ENCODE results near the gene CXorf65. TPM values are rescaled to one million over a fixed set of nuclear protein-coding genes. Genes with fewer than 3 reads are reported as not detected.
A peak's percentile ranks its signal among the peaks of the same experiment; 100 is the strongest.

The CXorf65 gene
- total RNA-seq, 6 donors from 2014 or later = 1.0 to 3.6 (median 3.3) TPM; not detected in 3

DNA sequence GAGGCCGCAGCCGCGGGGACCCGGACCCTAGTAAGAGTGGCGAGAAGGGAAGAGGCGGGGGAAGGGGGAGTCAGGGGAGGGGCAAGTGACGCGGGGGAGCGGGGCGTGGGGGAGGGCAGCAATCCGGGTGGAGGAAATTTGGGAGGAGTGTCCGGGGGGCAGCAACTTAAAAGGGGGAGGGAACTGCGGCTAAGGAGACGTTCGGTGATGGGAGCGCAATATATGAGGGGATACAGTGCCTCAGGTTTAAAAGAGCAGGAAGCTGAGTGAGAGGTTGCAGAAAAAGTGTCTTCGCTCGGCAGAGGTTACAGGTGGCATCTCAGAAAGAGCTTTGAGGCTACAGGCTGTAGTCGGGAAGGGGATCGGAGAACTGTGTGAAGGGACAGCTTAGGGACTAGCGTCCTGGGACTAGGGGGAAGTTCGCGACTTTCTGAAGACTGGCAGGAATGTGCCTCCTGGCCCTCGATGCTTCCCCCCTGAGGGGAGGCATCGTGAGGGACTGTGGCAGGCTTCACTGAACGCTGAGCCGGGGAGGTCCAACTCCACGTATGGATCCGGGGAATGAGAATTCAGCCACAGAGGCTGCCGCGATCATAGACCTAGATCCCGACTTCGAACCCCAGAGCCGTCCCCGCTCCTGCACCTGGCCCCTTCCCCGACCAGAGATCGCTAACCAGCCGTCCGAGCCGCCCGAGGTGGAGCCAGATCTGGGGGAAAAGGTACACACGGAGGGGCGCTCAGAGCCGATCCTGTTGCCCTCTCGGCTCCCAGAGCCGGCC, 10.4 kb downstream of the CXorf65 start:
- peak overlapping the region; percentile 17 to 88 (median 78) for H3K27ac ChIP-seq
- H3K4me1 ChIP-seq = peaks cover 3 to 13% (median 7%) of the 10 kb centered on the region in 4 donors
- DNase-seq (peak; percentile 25 to 48), ATAC-seq (ENCODE audit: low FRiP score in 2 of 2) (peak; percentile 75 to 91)
- WGBS, 2 donors = 0 to 24% methylated on average over 9 to 44 of the region's 46 CpGs
- H3K9me3 ChIP-seq = no peaks in the 10 kb centered on the region
- peak overlapping the region; percentile 2 to 67 (median 54) for H3K4me3 ChIP-seq
- TF ChIP-seq POLR2A (IDR thresholded peaks at IDR 0.05) (peak in 2 of 4 donors; percentile 26 to 28), EP300 (IDR thresholded peaks at IDR 0.05) (no peak), POLR2AphosphoS5 (IDR thresholded peaks at IDR 0.05) (peak in 1 of 2 donors; percentile 23)
- TF ChIP-seq, protein P1, sequence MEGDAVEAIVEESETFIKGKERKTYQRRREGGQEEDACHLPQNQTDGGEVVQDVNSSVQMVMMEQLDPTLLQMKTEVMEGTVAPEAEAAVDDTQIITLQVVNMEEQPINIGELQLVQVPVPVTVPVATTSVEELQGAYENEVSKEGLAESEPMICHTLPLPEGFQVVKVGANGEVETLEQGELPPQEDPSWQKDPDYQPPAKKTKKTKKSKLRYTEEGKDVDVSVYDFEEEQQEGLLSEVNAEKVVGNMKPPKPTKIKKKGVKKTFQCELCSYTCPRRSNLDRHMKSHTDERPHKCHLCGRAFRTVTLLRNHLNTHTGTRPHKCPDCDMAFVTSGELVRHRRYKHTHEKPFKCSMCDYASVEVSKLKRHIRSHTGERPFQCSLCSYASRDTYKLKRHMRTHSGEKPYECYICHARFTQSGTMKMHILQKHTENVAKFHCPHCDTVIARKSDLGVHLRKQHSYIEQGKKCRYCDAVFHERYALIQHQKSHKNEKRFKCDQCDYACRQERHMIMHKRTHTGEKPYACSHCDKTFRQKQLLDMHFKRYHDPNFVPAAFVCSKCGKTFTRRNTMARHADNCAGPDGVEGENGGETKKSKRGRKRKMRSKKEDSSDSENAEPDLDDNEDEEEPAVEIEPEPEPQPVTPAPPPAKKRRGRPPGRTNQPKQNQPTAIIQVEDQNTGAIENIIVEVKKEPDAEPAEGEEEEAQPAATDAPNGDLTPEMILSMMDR (IDR thresholded peaks at IDR 0.05) = no peak
- no peaks in the 10 kb centered on the region for H3K27me3 ChIP-seq
- H3K36me3 ChIP-seq = no peaks in the 10 kb centered on the region

DNA sequence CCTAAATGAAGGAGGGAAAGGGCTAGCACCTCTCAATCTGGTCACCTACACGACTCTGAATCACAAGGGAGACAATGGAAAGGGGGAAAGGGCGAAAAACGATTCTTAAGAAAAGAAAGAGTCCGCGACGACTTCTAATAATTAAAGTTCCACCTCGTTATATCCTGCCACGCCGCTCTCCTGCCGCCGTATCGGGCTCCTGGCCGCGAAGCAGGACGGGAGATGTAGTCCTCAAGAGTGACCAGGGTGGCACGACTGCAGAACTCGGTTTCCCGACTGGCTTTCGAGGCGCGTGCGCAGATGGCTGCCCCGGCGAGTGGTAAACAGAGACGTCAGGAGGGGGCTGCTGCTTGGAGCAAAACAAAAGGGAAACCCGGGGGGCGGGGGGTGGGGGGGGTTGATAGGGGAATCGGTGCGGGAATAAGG, 11.0 kb downstream of the CXorf65 start, which contains the start of gene FOXO4:
FOXO4 (plus strand) TSS at position 297 of the 426 bp plus-strand sequence. CDS start 678 bp downstream, outside the sequence.
- Histone ChIP-seq H3K4me3 (peak within 1 kb of the TSS; percentile 2 to 67 (median 54)), H3K27me3 (no peaks in the 10 kb centered on the region), H3K36me3 (no peaks in the 10 kb centered on the region), H3K9me3 (no peaks in the 10 kb centered on the region), H3K4me1 (peaks cover 3 to 13% (median 7%) of the 10 kb centered on the region in 4 donors), H3K27ac (peak within 1 kb of the TSS; percentile 17 to 88 (median 78))
- DNase-seq (peak; percentile 96), ATAC-seq (ENCODE audit: low FRiP score in 2 of 2) (peak; percentile 93 to 97)
- TF ChIP-seq, protein P1 (IDR thresholded peaks at IDR 0.05) = no peak
- peak in 1 of 2 donors; percentile 43 for TF ChIP-seq POLR2AphosphoS5 (IDR thresholded peaks at IDR 0.05)
- no peak for TF ChIP-seq EP300 (IDR thresholded peaks at IDR 0.05)
- no peak for TF ChIP-seq POLR2A (IDR thresholded peaks at IDR 0.05)
- WGBS, 2 donors = 0 to 7% methylated on average over 7 to 28 of the region's 29 CpGs

DNA sequence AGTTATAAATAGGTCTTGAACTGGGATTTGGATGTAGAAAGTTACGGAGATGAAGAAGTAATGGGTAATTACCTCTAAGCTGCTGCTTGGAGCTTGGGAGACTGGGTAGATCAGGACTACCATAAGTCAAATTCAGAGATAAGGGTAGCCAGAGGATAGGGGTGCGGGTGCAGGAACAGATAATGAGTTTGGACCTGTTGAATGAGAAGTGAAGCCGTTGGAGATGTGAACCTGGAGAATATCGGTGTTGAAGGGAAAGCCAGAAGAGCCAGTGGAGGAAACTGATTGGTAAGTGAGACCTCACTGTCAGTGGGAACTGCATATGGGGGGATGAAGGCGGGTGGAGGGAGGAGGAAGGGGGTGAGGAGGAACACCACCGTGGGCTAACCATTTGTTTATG, 11.5 kb downstream of the CXorf65 start:
- H3K4me1 ChIP-seq = peaks cover 3 to 13% (median 7%) of the 10 kb centered on the region in 4 donors
- no peaks in the 10 kb centered on the region for H3K27me3 ChIP-seq
- TF ChIP-seq EP300 (IDR thresholded peaks at IDR 0.05) (no peak), POLR2A (IDR thresholded peaks at IDR 0.05) (no peak), POLR2AphosphoS5 (IDR thresholded peaks at IDR 0.05) (no peak)
- TF ChIP-seq, protein P1 (IDR thresholded peaks at IDR 0.05) = no peak
- peak overlapping the region in 3 of 4 donors; percentile 17 to 88 (median 85) for H3K27ac ChIP-seq
- no peak for DNase-seq
- no peak for ATAC-seq (ENCODE audit: low FRiP score in 2 of 2)
- no peaks in the 10 kb centered on the region for H3K36me3 ChIP-seq
- 29 to 44% methylated on average over 6 of the region's 6 CpGs for WGBS, 2 donors
- H3K9me3 ChIP-seq = no peaks in the 10 kb centered on the region
- peak overlapping the region in 3 of 4 donors; percentile 46 to 67 (median 61) for H3K4me3 ChIP-seq

DNA sequence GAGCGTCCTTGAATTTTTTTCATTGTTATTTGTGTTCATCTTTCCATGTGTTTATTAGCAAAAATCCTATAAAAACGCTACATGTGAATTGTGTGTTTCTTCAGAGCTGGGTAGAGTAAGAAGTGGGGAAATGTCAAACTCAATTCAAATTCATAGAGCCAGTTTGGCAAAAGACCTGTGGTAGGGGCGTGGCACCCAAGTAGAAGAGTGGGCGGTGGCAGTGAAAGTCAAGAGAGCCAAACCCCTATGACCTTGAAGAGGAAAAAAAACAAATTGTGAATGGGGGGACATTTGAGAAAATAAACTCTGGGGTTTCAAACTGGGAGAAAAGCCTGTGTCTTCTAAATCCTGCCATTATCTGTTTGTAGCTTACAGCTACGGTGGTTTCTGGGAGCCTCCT, 15.3 kb downstream of the CXorf65 start:
- TF ChIP-seq POLR2A (IDR thresholded peaks at IDR 0.05) = no peak
- 71 to 74% methylated on average over 5 of the region's 5 CpGs for WGBS, 2 donors
- Histone ChIP-seq H3K27ac (no peak overlapping the region), H3K4me1 (peaks cover 0 to 3% (median 0%) of the 10 kb centered on the region in 4 donors), H3K9me3 (no peaks in the 10 kb centered on the region), H3K36me3 (no peaks in the 10 kb centered on the region), H3K27me3 (no peaks in the 10 kb centered on the region), H3K4me3 (no peak overlapping the region)
- no peak for ATAC-seq (ENCODE audit: low FRiP score in 2 of 2)
- DNase-seq = no peak

DNA sequence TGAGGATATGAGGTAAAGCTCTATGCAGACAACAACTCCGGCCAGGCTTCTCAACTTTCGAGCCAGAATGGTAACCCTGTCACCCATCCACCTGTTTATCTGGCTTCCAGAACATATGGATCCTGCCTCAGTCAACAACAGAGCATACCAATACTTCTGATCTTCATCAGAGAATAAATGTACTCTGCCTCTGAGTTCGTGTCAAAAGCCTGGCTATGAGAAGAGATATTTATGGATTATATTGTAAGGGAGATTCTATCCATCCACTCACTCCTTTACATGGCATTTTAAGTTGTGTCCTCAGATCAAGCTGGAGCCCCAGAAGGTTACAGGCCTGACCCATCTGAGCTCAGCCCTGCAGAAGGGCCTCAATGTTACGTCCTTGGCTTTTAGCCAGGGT, 20.6 kb downstream of the CXorf65 start:
- no peak for TF ChIP-seq POLR2A (IDR thresholded peaks at IDR 0.05)
- no peak for TF ChIP-seq EP300 (IDR thresholded peaks at IDR 0.05)
- TF ChIP-seq, protein P1 (IDR thresholded peaks at IDR 0.05) = no peak
- no peak for TF ChIP-seq POLR2AphosphoS5 (IDR thresholded peaks at IDR 0.05)
- Histone ChIP-seq H3K27ac (no peak overlapping the region), H3K36me3 (no peaks in the 10 kb centered on the region), H3K4me1 (no peaks in the 10 kb centered on the region), H3K27me3 (no peaks in the 10 kb centered on the region), H3K9me3 (no peaks in the 10 kb centered on the region), H3K4me3 (no peak overlapping the region)
- WGBS, 2 donors = 60 to 64% methylated on average over 2 to 4 of the region's 4 CpGs
- ATAC-seq (ENCODE audit: low FRiP score in 2 of 2) = no peak
- DNase-seq = no peak

All from upper lobe of left lung (tissue), 6 donors.